CD14-positive monocyte (primary cell): Measurements from ENCODE around the gene GSTCD. TPM values are rescaled to one million over a fixed set of nuclear protein-coding genes. Genes with fewer than 3 reads are reported as not detected.
"Not testable (repeated sequence)": the region's sequence is repeated elsewhere in the genome, so short reads cannot be mapped to it uniquely, and the experiment has no call there.

ENCODE experiments used
- DNase-seq, 3 donors: peaks; one replicate each; pipeline ENCODE4 v3.0.0-alpha.2; 2011 to 2022
- H2AFZ ChIP-seq: 2 replicates; pipeline ENCODE4 v1.6.0; 2012; ENCODE audit warnings: mild to moderate bottlenecking, low read depth, low read length, inconsistent platforms; ENCODE audit not compliant: insufficient read depth, poor library complexity, severe bottlenecking
- H3K27ac ChIP-seq, 2 donors: 1 replicate in 1 of 2; 2 replicates in 1 of 2; pipeline ENCODE4 v1.5.1; 2012 to 2013; ENCODE audit warnings: low read length in 2 of 2, control low read depth in 1 of 2, inconsistent platforms in 1 of 2, low read depth in 1 of 2, mild to moderate bottlenecking in 1 of 2
- H3K27me3 ChIP-seq, 2 donors: one replicate each; pipeline versions ENCODE4 v1.6.0 to v1.6.1; 2011 to 2013; ENCODE audit warnings: low read length in 2 of 2; ENCODE audit not compliant: control insufficient read depth in 2 of 2, insufficient read depth in 2 of 2
- H3K36me3 ChIP-seq, 2 donors: replicated peaks in 1 of 2; 1 replicate in 1 of 2; 2 replicates in 1 of 2; pipeline versions ENCODE4 v1.5.1 to v1.6.1; 2012 to 2013; ENCODE audit warnings: low read length in 2 of 2, control low read depth in 1 of 2, inconsistent platforms in 1 of 2, mild to moderate bottlenecking in 1 of 2; ENCODE audit not compliant: insufficient read depth in 2 of 2, control insufficient read depth in 1 of 2
- H3K4me1 ChIP-seq, 2 donors: 1 replicate in 1 of 2; 2 replicates in 1 of 2; pipeline versions ENCODE4 v1.5.1 to v1.6.1; 2012 to 2013; ENCODE audit warnings: low read length in 2 of 2, control low read depth in 1 of 2, inconsistent platforms in 1 of 2, mild to moderate bottlenecking in 1 of 2, moderate library complexity in 1 of 2; ENCODE audit not compliant: insufficient read depth in 2 of 2, control insufficient read depth in 1 of 2
- H3K4me2 ChIP-seq: replicated peaks from 2 replicates; pipeline ENCODE3; 2012; ENCODE audit warnings: low read length, moderate library complexity, mild to moderate bottlenecking; ENCODE audit not compliant: poor library complexity, severe bottlenecking; ENCODE audit errors: extremely low read depth
- H3K4me3 ChIP-seq, 3 experiments: fragments of 200-600 bp in 1 of 3; sonication (generic) in 1 of 3; replicated peaks in 1 of 3; 1 replicate in 2 of 3; 2 replicates in 1 of 3; pipeline ENCODE4 v1.5.1; 2011 to 2013; ENCODE audit warnings: low read length in 3 of 3, mild to moderate bottlenecking in 3 of 3, control low read depth in 2 of 3, low read depth in 2 of 3, inconsistent platforms in 1 of 3, moderate library complexity in 1 of 3
- H3K79me2 ChIP-seq: 2 replicates; pipeline ENCODE4 v1.6.0; 2012; ENCODE audit warnings: mild to moderate bottlenecking, control low read depth, inconsistent platforms, low read length, moderate library complexity; ENCODE audit not compliant: insufficient read depth
- H3K9ac ChIP-seq: 2 replicates; pipeline ENCODE4 v1.6.0; 2017; ENCODE audit warnings: low read length, mild to moderate bottlenecking; ENCODE audit not compliant: insufficient read depth, poor library complexity, severe bottlenecking
- H3K9me3 ChIP-seq, 2 donors: replicated peaks in 1 of 2; 1 replicate in 1 of 2; 2 replicates in 1 of 2; pipeline versions ENCODE4 v1.5.1 to v1.6.1; 2012 to 2013; ENCODE audit warnings: low read length in 2 of 2, control low read depth in 1 of 2; ENCODE audit not compliant: control insufficient read depth in 1 of 2, insufficient read depth in 1 of 2
- H4K20me1 ChIP-seq: 2 replicates; pipeline ENCODE4 v1.6.0; 2012; ENCODE audit warnings: mild to moderate bottlenecking, low read length, control low read depth, moderate library complexity; ENCODE audit not compliant: insufficient read depth
- H3K27ac Mint-ChIP-seq, 7 donors: one replicate each; pipeline ENCODE4 v1.8.0; 2020; ENCODE audit warnings: mild to moderate bottlenecking in 7 of 7, mixed read lengths in 7 of 7, moderate library complexity in 6 of 7, inconsistent platforms in 2 of 7
- H3K27me3 Mint-ChIP-seq, 3 donors: one replicate each; pipeline ENCODE4 v1.8.0; 2021 to 2022; ENCODE audit warnings: low read depth in 3 of 3, mild to moderate bottlenecking in 3 of 3, mixed read lengths in 3 of 3, moderate library complexity in 3 of 3, inconsistent platforms in 1 of 3
- H3K36me3 Mint-ChIP-seq, 2 donors: one replicate each; pipeline ENCODE4 v1.8.0; 2020; ENCODE audit warnings: mixed read lengths in 2 of 2, inconsistent platforms in 1 of 2, mild to moderate bottlenecking in 1 of 2
- H3K4me1 Mint-ChIP-seq: one replicate; pipeline ENCODE4 v1.8.0; 2020; ENCODE audit warnings: mild to moderate bottlenecking, mixed read lengths
- H3K4me3 Mint-ChIP-seq, 2 donors: one replicate each; pipeline ENCODE4 v1.8.0; 2020; ENCODE audit warnings: mild to moderate bottlenecking in 2 of 2, mixed read lengths in 2 of 2, moderate library complexity in 1 of 2
- H3K9me3 Mint-ChIP-seq, 7 donors: one replicate each; pipeline ENCODE4 v1.8.0; 2020 to 2022; ENCODE audit warnings: mixed read lengths in 7 of 7, mild to moderate bottlenecking in 6 of 7, moderate library complexity in 6 of 7, inconsistent platforms in 2 of 7
- WGBS: methylation state at CpG from one replicate; pipeline ENCODE4 v1.1.5; 2013; ENCODE audit warnings: missing lambda C conversion rate; ENCODE audit not compliant: insufficient coverage; 5-methylcytosine and 5-hydroxymethylcytosine counted together
- intact Hi-C, 2 donors: fragments of 100-400 bp; cut with micrococcal nuclease; formaldehyde crosslinking; loops; one replicate each; pipeline versions ENCODE4 v1.15.0 to v1.15.1; 2023
- polyA plus RNA-seq, 3 donors: library from polyadenylated mRNA; depleted of rRNA in 1 of 3; unstranded in 2 of 3; stranded (reverse) in 1 of 3; fragments of 300-500 nt in 2 of 3; fragments of >200 nt in 1 of 3; fragmentation: Illumina TruSeq in 2 of 3; gene quantifications; 1 replicate in 2 of 3; 2 replicates in 1 of 3; pipeline ENCODE4 v1.2.3, GENCODE V29; 2012 to 2021
- TF ChIP-seq, protein P1 (sequence below): fragments of 200-600 bp; IDR thresholded peaks from one replicate; pipeline ENCODE4 v1.8.0; 2022; ENCODE audit warnings: antibody characterized with exemption, mild to moderate bottlenecking

The GSTCD gene
- polyA plus RNA-seq, 3 donors: 0.93 to 1.5 (median 1.2) TPM

GRCh38 chr4:105765690-105766407, 57.3 kb downstream of the GSTCD start:
- Histone ChIP-seq H3K4me2 (no peak overlapping the region), H3K27me3 (no peaks in the 10 kb centered on the region), H3K36me3 (no peaks in the 10 kb centered on the region), H4K20me1 (no peaks in the 10 kb centered on the region), H3K9ac (no peak overlapping the region), H3K79me2 (no peaks in the 10 kb centered on the region), H3K4me1 (no peaks in the 10 kb centered on the region), H2AFZ (no peak overlapping the region), H3K9me3 (no peaks in the 10 kb centered on the region), H3K27ac (no peak overlapping the region), H3K4me3 (no peak overlapping the region)
- H3K4me3 Mint-ChIP-seq: no peak overlapping the region
- intact Hi-C loops: no loop called here
- 100% methylated on average over 2 of the region's 6 CpGs for WGBS
- H3K27me3 Mint-ChIP-seq: no peaks in the 10 kb centered on the region
- TF ChIP-seq, protein P1, sequence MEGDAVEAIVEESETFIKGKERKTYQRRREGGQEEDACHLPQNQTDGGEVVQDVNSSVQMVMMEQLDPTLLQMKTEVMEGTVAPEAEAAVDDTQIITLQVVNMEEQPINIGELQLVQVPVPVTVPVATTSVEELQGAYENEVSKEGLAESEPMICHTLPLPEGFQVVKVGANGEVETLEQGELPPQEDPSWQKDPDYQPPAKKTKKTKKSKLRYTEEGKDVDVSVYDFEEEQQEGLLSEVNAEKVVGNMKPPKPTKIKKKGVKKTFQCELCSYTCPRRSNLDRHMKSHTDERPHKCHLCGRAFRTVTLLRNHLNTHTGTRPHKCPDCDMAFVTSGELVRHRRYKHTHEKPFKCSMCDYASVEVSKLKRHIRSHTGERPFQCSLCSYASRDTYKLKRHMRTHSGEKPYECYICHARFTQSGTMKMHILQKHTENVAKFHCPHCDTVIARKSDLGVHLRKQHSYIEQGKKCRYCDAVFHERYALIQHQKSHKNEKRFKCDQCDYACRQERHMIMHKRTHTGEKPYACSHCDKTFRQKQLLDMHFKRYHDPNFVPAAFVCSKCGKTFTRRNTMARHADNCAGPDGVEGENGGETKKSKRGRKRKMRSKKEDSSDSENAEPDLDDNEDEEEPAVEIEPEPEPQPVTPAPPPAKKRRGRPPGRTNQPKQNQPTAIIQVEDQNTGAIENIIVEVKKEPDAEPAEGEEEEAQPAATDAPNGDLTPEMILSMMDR: no peak
- DNase-seq: no peak
- peaks cover 3 to 14% (median 8%) of the 10 kb centered on the region in 7 donors for H3K9me3 Mint-ChIP-seq
- no peaks in the 10 kb centered on the region for H3K4me1 Mint-ChIP-seq
- H3K27ac Mint-ChIP-seq: no peak overlapping the region
- peaks cover 2 to 15% of the 10 kb centered on the region in 2 donors for H3K36me3 Mint-ChIP-seq

- no peak for DNase-seq
- TF ChIP-seq, protein P1: no peak
- H3K9me3 ChIP-seq: no peaks in the 10 kb centered on the region
- no peak overlapping the region for H2AFZ ChIP-seq
- H3K4me2 ChIP-seq: no peak overlapping the region
- H4K20me1 ChIP-seq: no peaks in the 10 kb centered on the region
- Mint-ChIP-seq H3K4me1 (no peaks in the 10 kb centered on the region), H3K4me3 (no peak overlapping the region), H3K27me3 (no peaks in the 10 kb centered on the region), H3K27ac (no peak overlapping the region), H3K36me3 (peaks cover 2 to 19% of the 10 kb centered on the region in 2 donors), H3K9me3 (peaks cover 3 to 23% (median 14%) of the 10 kb centered on the region in 7 donors)
- H3K27ac ChIP-seq: no peak overlapping the region
- WGBS: no CpG with 5 or more reads among the region's 2 CpGs
- no peaks in the 10 kb centered on the region for H3K4me1 ChIP-seq
- H3K36me3 ChIP-seq: no peaks in the 10 kb centered on the region
- intact Hi-C loops: no loop called here
- no peak overlapping the region for H3K9ac ChIP-seq
- no peak overlapping the region for H3K4me3 ChIP-seq
- no peaks in the 10 kb centered on the region for H3K27me3 ChIP-seq
- no peaks in the 10 kb centered on the region for H3K79me2 ChIP-seq
These were observed 59.0 kb downstream of the GSTCD start for GRCh38 chr4:105767579-105767978.

DNA sequence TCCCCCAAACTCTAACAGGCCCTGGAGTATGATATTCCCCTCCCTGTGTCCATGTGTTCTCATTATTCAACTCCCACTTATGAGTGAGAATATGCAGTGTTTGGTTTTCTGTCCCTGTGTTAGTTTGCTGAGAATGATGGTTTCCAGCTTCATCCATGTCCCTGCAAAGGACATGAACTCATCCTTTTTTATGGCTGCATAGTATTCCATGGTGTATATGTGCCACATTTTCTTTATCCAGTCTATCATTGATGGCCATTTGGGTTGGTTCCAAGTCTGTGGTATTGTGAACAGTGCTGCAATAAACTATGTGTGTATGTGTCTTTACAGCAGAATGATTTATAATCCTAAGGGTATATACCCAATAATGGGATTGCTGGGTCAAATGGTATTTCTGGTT, 61.9 kb downstream of the GSTCD start:
- H3K4me1 Mint-ChIP-seq, H3K9me3 ChIP-seq, H3K79me2 ChIP-seq, H3K9ac ChIP-seq, H4K20me1 ChIP-seq, H3K4me3 Mint-ChIP-seq, H2AFZ ChIP-seq, H3K4me1 ChIP-seq, H3K36me3 ChIP-seq, intact Hi-C loops, H3K27me3 ChIP-seq, H3K4me2 ChIP-seq, H3K27ac Mint-ChIP-seq, H3K27ac ChIP-seq, H3K27me3 Mint-ChIP-seq, H3K4me3 ChIP-seq, DNase-seq: not testable (repeated sequence)
- Mint-ChIP-seq H3K36me3 (peaks cover 2 to 25% of the 10 kb centered on the region in 2 donors), H3K9me3 (peaks cover 6 to 34% (median 17%) of the 10 kb centered on the region in 7 donors)
